Pancreas (tissue), 10 donors: ENCODE data around the gene UBE2J2. TPM values are rescaled to one million over a fixed set of nuclear protein-coding genes. Genes with fewer than 3 reads are reported as not detected.

Experiments used
- ATAC-seq, 4 donors: fragments of 200-7000 bp; cut with Tn5 transposase; one replicate each; pipeline versions ENCODE4 v1.8.0 to v1.9.1; 2020; ENCODE audit warnings: mild to moderate bottlenecking in 4 of 4, moderate library complexity in 4 of 4
- DNase-seq, 6 donors: peaks; one replicate each; pipeline ENCODE4 v3.0.0-alpha.2; 2020
- FAIRE-seq: peaks from 2 replicates; lab custom pipeline; 2012; peaks lifted over from hg19 to GRCh38; lab: Jason Lieb, UNC
- H3K27ac ChIP-seq, 4 donors: fragments of 200-600 bp; sonication (generic); 1 replicate in 3 of 4; 2 replicates in 1 of 4; pipeline versions ENCODE4 v1.5.0 to v1.8.0; 2020
- H3K27me3 ChIP-seq, 4 donors: fragments of 200-600 bp; one replicate each; pipeline ENCODE4 v1.8.0; 2021
- H3K36me3 ChIP-seq, 3 donors: fragments of 200-600 bp; sonication (generic) in 1 of 3; one replicate each; pipeline versions ENCODE4 v1.5.0 to v1.8.0; 2020 to 2021
- H3K4me1 ChIP-seq, 3 donors: fragments of 200-600 bp; one replicate each; pipeline ENCODE4 v1.8.0; 2021
- H3K4me3 ChIP-seq, 4 donors: fragments of 200-600 bp; sonication (generic) in 2 of 4; one replicate each; pipeline versions ENCODE4 v1.5.0 to v1.8.0; 2020 to 2021
- H3K9me3 ChIP-seq, 4 donors: fragments of 200-600 bp; one replicate each; pipeline ENCODE4 v1.8.0; 2021
- WGBS, 2 donors: extraction: QIAGEN DNeasy Blood & Tissue Kit; methylation state at CpG; one replicate each; pipeline ENCODE4 v1.1.7; 2013; 5-methylcytosine and 5-hydroxymethylcytosine counted together
- intact Hi-C, 3 donors: fragments of 100-400 bp; cut with DNase I; formaldehyde crosslinking; loops; one replicate each; pipeline versions ENCODE4 v1.11.1 to v1.14.2; 2022
- polyA plus RNA-seq, 2 donors: library from polyadenylated mRNA; stranded (reverse); fragments of 200-250 nt; gene quantifications; one replicate each; pipeline ENCODE4 v1.2.3, GENCODE V29; 2013
- total RNA-seq, 6 donors: library from RNA; stranded (reverse); fragmentation: NEBNext Ultra II Directional in 4 of 6; extraction: Animal tissue kit (Norgen Biotek cat#: 25700) in 4 of 6; gene quantifications; one replicate each; pipeline versions ENCODE4 v1.2.1 to v1.2.4, GENCODE V29; 2021 to 2023
- TF ChIP-seq, protein P1 (sequence below), 4 donors: fragments of 200-600 bp; sonication (generic) in 3 of 4; IDR thresholded peaks; one replicate each; pipeline versions ENCODE4 v1.5.0 to v1.8.0; 2021; ENCODE audit warnings: antibody characterized with exemption in 4 of 4
- donor health status: healthy with polysubstance abuse.
- donor health status: DM: no; HTN: no; CAD: no; lungs with moderate emphysema.
- donor health status: DM: no; HTN: no; CAD: no.
- donor health status: control.
- donor health status: control.
- donor health status: Bipolar disorder and iron deficiency.
- donor health status: DM: yes; HTN: yes; CAD: no.
- donor health status: DM: no; HTN: no; CAD: no.
- donor health status: DM: no; HTN: no; CAD: no.
- donor health status: DM: yes; HTN: yes; CAD: no.

UBE2J2 gene
- total and polyA plus RNA-seq, 8 donors, result 20.8 to 44.5 (median 22.7) TPM

DNA sequence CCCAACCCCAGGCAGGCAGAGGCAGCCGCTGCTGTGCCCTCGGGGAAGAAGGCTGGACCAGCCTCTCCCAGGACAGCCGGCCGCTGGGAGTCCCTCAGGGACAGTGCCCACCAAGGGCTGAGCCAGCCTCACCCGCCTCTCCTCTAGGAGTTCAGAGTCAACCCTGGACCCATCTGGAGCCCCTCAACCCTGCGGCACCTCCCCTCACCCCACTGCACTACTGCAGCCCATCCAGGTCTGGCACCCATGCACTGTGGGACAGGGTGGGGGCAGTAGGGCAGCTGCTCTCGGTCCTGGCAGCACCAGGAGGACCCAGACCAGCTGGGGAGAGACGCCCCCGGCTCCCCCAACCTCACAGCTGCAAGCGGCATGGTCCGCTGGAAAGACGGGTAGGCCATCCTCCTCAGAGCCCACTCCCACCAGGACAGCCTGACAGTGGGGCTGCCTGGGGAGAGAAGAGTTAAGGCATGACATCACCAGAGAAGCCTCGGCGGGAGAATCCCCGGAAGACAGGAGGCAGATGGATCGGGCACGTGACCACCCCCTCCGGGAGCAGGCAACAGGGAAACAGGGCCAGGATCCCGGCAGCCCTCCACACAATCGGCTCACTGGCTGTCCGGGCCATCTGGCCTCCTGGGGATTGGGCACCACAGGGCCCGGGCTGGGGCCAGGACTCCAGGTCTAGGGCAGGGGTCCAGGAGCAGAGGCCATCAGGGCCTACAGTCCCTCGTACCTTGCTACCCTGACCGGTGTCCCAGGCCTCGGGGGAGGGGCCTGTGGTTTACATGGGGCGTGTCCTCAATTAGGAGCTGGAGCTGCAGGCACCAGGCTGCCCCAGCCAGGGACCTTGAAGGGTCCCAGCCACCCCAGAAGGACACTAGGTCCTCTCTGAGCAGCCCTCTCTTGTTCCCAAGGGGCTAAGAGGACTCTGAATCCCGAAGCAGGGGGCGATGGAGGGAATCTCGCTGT is 31.0 kb upstream of the UBE2J2 start:
- Histone ChIP-seq H3K9me3 (no peaks in the 10 kb centered on the region), H3K27me3 (no peaks in the 10 kb centered on the region), H3K27ac (peak overlapping the region; percentile 31 to 73 (median 50)), H3K4me1 (peaks cover 7 to 26% (median 24%) of the 10 kb centered on the region in 3 donors), H3K36me3 (no peaks in the 10 kb centered on the region), H3K4me3 (peak overlapping the region in 1 of 4 donors; percentile 92)
- intact Hi-C loops, result no loop called here
- DNase-seq, result peak in 3 of 6 donors; percentile 58 to 65 (median 64)
- ATAC-seq, result peak in 3 of 4 donors; percentile 3 to 29 (median 5)
- FAIRE-seq, result no peak
- TF ChIP-seq, protein P1, sequence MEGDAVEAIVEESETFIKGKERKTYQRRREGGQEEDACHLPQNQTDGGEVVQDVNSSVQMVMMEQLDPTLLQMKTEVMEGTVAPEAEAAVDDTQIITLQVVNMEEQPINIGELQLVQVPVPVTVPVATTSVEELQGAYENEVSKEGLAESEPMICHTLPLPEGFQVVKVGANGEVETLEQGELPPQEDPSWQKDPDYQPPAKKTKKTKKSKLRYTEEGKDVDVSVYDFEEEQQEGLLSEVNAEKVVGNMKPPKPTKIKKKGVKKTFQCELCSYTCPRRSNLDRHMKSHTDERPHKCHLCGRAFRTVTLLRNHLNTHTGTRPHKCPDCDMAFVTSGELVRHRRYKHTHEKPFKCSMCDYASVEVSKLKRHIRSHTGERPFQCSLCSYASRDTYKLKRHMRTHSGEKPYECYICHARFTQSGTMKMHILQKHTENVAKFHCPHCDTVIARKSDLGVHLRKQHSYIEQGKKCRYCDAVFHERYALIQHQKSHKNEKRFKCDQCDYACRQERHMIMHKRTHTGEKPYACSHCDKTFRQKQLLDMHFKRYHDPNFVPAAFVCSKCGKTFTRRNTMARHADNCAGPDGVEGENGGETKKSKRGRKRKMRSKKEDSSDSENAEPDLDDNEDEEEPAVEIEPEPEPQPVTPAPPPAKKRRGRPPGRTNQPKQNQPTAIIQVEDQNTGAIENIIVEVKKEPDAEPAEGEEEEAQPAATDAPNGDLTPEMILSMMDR (IDR thresholded peaks at IDR 0.05), result no peak
- 54 to 62% methylated on average over 27 to 29 of the region's 29 CpGs for WGBS, 2 donors

DNA sequence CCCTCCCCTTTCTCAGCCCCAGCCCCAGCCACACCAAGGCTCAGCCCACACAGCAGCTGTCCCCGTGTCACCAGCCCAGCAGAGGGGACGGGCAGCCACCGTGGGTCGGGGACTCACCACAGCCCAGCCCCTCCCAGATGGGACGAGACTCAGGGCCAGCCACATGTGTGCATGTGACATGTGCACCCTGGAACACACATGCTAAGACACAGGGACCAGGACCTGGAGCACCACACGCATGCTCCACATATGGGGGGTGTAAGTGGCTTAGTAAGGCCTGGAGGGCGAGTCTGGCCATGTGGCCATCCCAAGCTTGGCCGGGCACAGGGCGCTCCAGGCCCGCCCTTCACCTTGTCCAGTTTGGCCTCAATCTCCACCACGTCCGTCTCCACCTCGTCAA is 30.1 kb upstream of the UBE2J2 start:
- peaks cover 7 to 24% (median 22%) of the 10 kb centered on the region in 3 donors for H3K4me1 ChIP-seq
- H3K9me3 ChIP-seq, result no peaks in the 10 kb centered on the region
- no peaks in the 10 kb centered on the region for H3K27me3 ChIP-seq
- H3K36me3 ChIP-seq, result no peaks in the 10 kb centered on the region
- H3K27ac ChIP-seq, result no peak overlapping the region
- H3K4me3 ChIP-seq, result no peak overlapping the region
- DNase-seq (no peak), FAIRE-seq (no peak), ATAC-seq (no peak)
- TF ChIP-seq, protein P1 (IDR thresholded peaks at IDR 0.05), result no peak
- intact Hi-C loops, result no loop called here
- WGBS, 2 donors, result 85 to 86% methylated on average over 13 of the region's 13 CpGs

DNA sequence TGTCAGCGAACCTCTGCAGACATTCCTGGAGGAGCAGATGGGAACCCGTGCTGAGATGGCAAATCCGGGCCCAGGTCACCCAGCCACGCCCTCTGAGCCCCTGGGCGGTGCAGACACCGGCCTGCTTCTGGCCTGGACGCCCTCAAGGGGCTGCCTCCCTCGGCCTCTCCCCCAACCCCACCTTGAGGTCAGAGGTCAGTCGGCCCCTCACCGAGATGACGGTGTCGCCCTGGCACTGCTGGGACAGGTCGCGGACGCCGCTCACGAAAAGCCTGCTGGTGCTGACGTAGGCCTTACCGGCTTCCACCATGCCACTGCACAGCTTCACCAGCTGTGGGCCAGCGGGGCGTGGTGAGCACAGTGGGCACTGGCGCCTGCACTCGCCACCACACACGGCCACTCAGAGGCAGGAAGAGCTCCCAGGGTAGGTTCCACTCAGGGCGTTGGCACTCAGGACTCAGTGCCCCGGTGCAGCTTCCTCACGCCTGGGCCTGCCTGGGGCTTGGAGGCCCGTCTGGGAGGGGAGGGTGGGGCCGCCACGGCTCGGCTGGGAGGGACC is 29.4 kb upstream of the UBE2J2 start:
- ATAC-seq (no peak), DNase-seq (no peak), FAIRE-seq (no peak)
- H3K4me1 ChIP-seq, result peaks cover 7 to 24% (median 22%) of the 10 kb centered on the region in 3 donors
- TF ChIP-seq, protein P1 (IDR thresholded peaks at IDR 0.05), result no peak
- no peaks in the 10 kb centered on the region for H3K9me3 ChIP-seq
- H3K27me3 ChIP-seq, result no peaks in the 10 kb centered on the region
- H3K4me3 ChIP-seq, result no peak overlapping the region
- no peak overlapping the region for H3K27ac ChIP-seq
- no peaks in the 10 kb centered on the region for H3K36me3 ChIP-seq
- intact Hi-C loops, result no loop called here
- WGBS, 2 donors, result 89 to 94% methylated on average over 23 to 31 of the region's 31 CpGs

DNA sequence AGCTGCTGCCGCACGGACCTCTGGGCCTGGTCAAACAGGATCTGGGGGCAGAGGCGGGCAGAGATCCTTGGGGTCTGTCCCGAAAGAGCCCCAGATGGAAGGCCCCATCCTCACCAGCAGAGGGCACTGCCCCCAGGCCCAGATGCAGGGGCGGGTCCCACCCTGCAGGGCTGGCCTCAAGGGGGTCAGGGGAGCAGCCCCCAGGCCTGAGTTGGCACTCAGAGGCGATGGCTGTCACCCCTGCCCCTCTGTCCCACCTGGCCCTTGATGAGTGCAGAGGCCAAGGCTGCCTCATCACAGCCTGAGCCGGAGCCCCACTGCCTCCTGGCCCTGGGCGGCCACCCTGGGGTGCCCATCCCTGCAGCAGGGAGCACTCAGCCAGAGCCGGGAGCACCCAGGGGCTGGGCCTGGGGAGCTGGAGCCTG is 28.4 kb upstream of the UBE2J2 start:
- FAIRE-seq (no peak), ATAC-seq (no peak), DNase-seq (no peak)
- Histone ChIP-seq H3K9me3 (no peaks in the 10 kb centered on the region), H3K36me3 (no peaks in the 10 kb centered on the region), H3K4me1 (peaks cover 7 to 24% (median 21%) of the 10 kb centered on the region in 3 donors), H3K4me3 (no peak overlapping the region), H3K27ac (no peak overlapping the region), H3K27me3 (no peaks in the 10 kb centered on the region)
- intact Hi-C loops, result no loop called here
- WGBS, 2 donors, result 90 to 93% methylated on average over 6 to 9 of the region's 9 CpGs
- TF ChIP-seq, protein P1 (IDR thresholded peaks at IDR 0.05), result peak in 2 of 4 donors; percentile 10 to 16
